Measurements from ENCODE around the gene RNASEH2C. TPM values are rescaled to one million over a fixed set of nuclear protein-coding genes. Genes with fewer than 3 reads are reported as not detected.

Gene RNASEH2C
- total and polyA plus RNA-seq, 2 of the 4 experiments (the other 2 are of a cell fraction) = 34.8 to 40.0 TPM

DNA sequence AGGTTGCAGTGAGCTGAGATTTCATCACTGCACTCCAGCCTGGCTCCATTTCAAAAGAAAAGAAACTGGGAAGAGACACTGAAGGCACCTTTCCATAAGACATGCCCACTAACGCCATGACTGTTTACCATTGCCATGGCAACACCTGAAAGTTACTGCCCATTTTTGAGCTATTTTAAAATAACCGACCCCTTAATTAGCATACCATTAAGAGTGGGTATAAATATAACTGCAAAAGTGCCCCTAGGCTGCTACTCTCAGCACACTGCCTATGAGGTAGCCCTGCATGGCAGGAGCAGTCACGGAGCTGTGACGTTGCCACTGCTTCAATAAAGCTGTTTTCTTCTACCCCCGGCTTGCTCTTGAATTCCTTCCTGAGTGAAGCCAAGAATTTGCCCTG lies 9.9 kb upstream of the RNASEH2C start:
- no peak for TF ChIP-seq RFX5 (IDR thresholded peaks at IDR 0.05; ENCODE audit: low read depth, low read length)
- no peak for TF ChIP-seq RCOR1 (IDR thresholded peaks at IDR 0.05; ENCODE audit: insufficient replicate concordance, low read length)
- TF ChIP-seq MAFK (IDR thresholded peaks at IDR 0.05; ENCODE audit: low read depth, low read length) = no peak
- TF ChIP-seq, protein P1, sequence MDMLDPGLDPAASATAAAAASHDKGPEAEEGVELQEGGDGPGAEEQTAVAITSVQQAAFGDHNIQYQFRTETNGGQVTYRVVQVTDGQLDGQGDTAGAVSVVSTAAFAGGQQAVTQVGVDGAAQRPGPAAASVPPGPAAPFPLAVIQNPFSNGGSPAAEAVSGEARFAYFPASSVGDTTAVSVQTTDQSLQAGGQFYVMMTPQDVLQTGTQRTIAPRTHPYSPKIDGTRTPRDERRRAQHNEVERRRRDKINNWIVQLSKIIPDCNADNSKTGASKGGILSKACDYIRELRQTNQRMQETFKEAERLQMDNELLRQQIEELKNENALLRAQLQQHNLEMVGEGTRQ (IDR thresholded peaks at IDR 0.05; ENCODE audit: low read depth, low read length) = no peak
- no peak for TF ChIP-seq BHLHE40 (IDR thresholded peaks at IDR 0.05; ENCODE audit: low read depth, low read length)
- no peak for TF ChIP-seq NFE2L2 (IDR thresholded peaks at IDR 0.05; ENCODE audit: low read depth, low read length)
- TF ChIP-seq FOS (IDR thresholded peaks at IDR 0.05; ENCODE audit: low read depth, low read length) = no peak
- TF ChIP-seq SMC3 (IDR thresholded peaks at IDR 0.05; ENCODE audit: low read depth, low read length) = no peak
- TF ChIP-seq CHD1 (IDR thresholded peaks at IDR 0.05; ENCODE audit: low read depth, low read length) = no peak
- no peak for TF ChIP-seq ELK1 (IDR thresholded peaks at IDR 0.05; ENCODE audit: borderline replicate concordance, low read depth, low read length)
- no peak for TF ChIP-seq RAD21 (IDR thresholded peaks at IDR 0.05; ENCODE audit: low read length)
- TF ChIP-seq CEBPB (IDR thresholded peaks at IDR 0.05; ENCODE audit: low read depth, low read length) = no peak
- TF ChIP-seq, protein P2, sequence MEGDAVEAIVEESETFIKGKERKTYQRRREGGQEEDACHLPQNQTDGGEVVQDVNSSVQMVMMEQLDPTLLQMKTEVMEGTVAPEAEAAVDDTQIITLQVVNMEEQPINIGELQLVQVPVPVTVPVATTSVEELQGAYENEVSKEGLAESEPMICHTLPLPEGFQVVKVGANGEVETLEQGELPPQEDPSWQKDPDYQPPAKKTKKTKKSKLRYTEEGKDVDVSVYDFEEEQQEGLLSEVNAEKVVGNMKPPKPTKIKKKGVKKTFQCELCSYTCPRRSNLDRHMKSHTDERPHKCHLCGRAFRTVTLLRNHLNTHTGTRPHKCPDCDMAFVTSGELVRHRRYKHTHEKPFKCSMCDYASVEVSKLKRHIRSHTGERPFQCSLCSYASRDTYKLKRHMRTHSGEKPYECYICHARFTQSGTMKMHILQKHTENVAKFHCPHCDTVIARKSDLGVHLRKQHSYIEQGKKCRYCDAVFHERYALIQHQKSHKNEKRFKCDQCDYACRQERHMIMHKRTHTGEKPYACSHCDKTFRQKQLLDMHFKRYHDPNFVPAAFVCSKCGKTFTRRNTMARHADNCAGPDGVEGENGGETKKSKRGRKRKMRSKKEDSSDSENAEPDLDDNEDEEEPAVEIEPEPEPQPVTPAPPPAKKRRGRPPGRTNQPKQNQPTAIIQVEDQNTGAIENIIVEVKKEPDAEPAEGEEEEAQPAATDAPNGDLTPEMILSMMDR (conservative IDR thresholded peaks at IDR 0.05; ENCODE audit: low read depth, low read length) = no peak
- TF ChIP-seq MAZ (IDR thresholded peaks at IDR 0.05; ENCODE audit: borderline replicate concordance, low read depth, low read length) = no peak
- Histone ChIP-seq H3K4me1 (ENCODE audit: control insufficient read depth, insufficient read depth, low read length) (no peaks in the 10 kb centered on the region), H3K9ac (ENCODE audit: low read depth, low read length) (no peak overlapping the region), H3K4me2 (ENCODE audit: low read depth, low read length) (no peak overlapping the region), H2BK120ac (ENCODE audit: low read depth, low read length) (no peak overlapping the region), H2BK5ac (ENCODE audit: low read depth, low read length, poor library complexity, severe bottlenecking) (no peak overlapping the region), H3K4ac (ENCODE audit: low read depth, low read length) (no peak overlapping the region), H3K56ac (ENCODE audit: extremely low read depth, insufficient read depth, low read length) (no peak overlapping the region), H3K9me3 (ENCODE audit: control insufficient read depth, insufficient read depth, low read length) (peaks cover 2% of the 10 kb centered on the region; the same call in 1 of the 2 replicates), H4K20me1 (ENCODE audit: insufficient read depth, low read length) (no peaks in the 10 kb centered on the region), H4K8ac (ENCODE audit: low read depth in 2 of 2, low read length in 2 of 2) (no peak overlapping the region), H2AK9ac (replicated peaks; ENCODE audit: low read depth, low read length, poor library complexity) (no peak overlapping the region), H2BK15ac (ENCODE audit: low read depth, low read length) (no peak overlapping the region), H3K4me3 (ENCODE audit: insufficient read depth, low read depth, low read length) (no peak overlapping the region), H4K91ac (ENCODE audit: insufficient read depth, low read depth, low read length) (no peak overlapping the region), H3K36me3 (ENCODE audit: control insufficient read depth, insufficient read depth, low read length) (no peaks in the 10 kb centered on the region), H3K79me1 (ENCODE audit: low read depth in 1 of 2, low read length in 2 of 2) (no peaks in the 10 kb centered on the region), H3K18ac (ENCODE audit: low read depth, low read length) (no peak overlapping the region), H3K27me3 (ENCODE audit: control insufficient read depth, insufficient read depth, low read length) (peaks cover 12% of the 10 kb centered on the region), H3K23ac (ENCODE audit: low read depth, low read length) (no peak overlapping the region), H3K9me1 (ENCODE audit: insufficient read depth, low read length) (no peaks in the 10 kb centered on the region), H3K27ac (ENCODE audit: insufficient read depth, low read length) (no peak overlapping the region), H3K14ac (replicated peaks; ENCODE audit: low read depth, low read length) (no peak overlapping the region), H2BK20ac (ENCODE audit: low read depth, low read length) (no peak overlapping the region), H2AK5ac (ENCODE audit: low read depth, low read length) (no peak overlapping the region), H2AFZ (replicated peaks; ENCODE audit: low read length, poor library complexity) (no peak overlapping the region), H4K5ac (ENCODE audit: low read depth, low read length) (no peak overlapping the region)
- DNase-seq (no peak), ATAC-seq (ENCODE audit: low read depth) (no peak)
- intact Hi-C loops (cut with micrococcal nuclease) = no loop called here
- CTCF ChIA-PET = no interaction called here
- in situ Hi-C loops (cut with MboI; ENCODE audit: low sequenced_read_pairs) = no loop called here
- POLR2A ChIA-PET (ENCODE audit: unreplicated experiment) = no interaction called here
- WGBS, 2 experiments (ENCODE audit: extremely low coverage in 2 of 2, insufficient read length in 1 of 2) = no CpG with 5 or more reads among the region's 5 CpGs
- dilution Hi-C loops (cut with HindIII; ENCODE audit: low sequenced_read_pairs, unreplicated experiment) = no loop called here
- BruUV-seq (replicated peaks) = no TSS peak

Measured in IMR-90 (cell line).